ENCODE measurements around the gene PEMT. TPM values are rescaled to one million over a fixed set of nuclear protein-coding genes. Genes with fewer than 3 reads are reported as not detected.

The PEMT gene
- total RNA-seq, 1 donor from 2014 or later = 18.2 TPM

GRCh38 chr17:17560975-17561374 lies 30.5 kb downstream of the PEMT start:
- ATAC-seq (no peak), DNase-seq (ENCODE audit: missing footprints) (no peak)
- intact Hi-C loops (cut with DNase I) = no loop called here

- DNase-seq (ENCODE audit: missing footprints) (no peak), ATAC-seq (no peak)
- intact Hi-C loops (cut with DNase I) = no loop called here
Observed at GRCh38 chr17:17560167-17560566, 31.3 kb downstream of the PEMT start.

- DNase-seq (ENCODE audit: missing footprints) (no peak), ATAC-seq (no peak)
- intact Hi-C loops (cut with DNase I) = no loop called here
Observed at GRCh38 chr17:17559164-17559563, 32.3 kb downstream of the PEMT start.

- DNase-seq (ENCODE audit: missing footprints) (no peak), ATAC-seq (no peak)
- intact Hi-C loops (cut with DNase I) = no loop called here
Observed at GRCh38 chr17:17558431-17558830, 33.1 kb downstream of the PEMT start.

- ATAC-seq = peak; percentile 70
- no peak for DNase-seq (ENCODE audit: missing footprints)
- intact Hi-C loops (cut with DNase I) = no loop called here
Observed at GRCh38 chr17:17557796-17558195, 33.7 kb downstream of the PEMT start.

GRCh38 chr17:17556671-17557070 lies 34.8 kb downstream of the PEMT start:
- DNase-seq (ENCODE audit: missing footprints) (no peak), ATAC-seq (no peak)
- intact Hi-C loops (cut with DNase I) = no loop called here

GRCh38 chr17:17555906-17556305 lies 35.6 kb downstream of the PEMT start:
- ATAC-seq (no peak), DNase-seq (ENCODE audit: missing footprints) (no peak)
- intact Hi-C loops (cut with DNase I) = no loop called here

- ATAC-seq (no peak), DNase-seq (ENCODE audit: missing footprints) (no peak)
- intact Hi-C loops (cut with DNase I) = no loop called here
Observed at GRCh38 chr17:17555151-17555550, 36.4 kb downstream of the PEMT start.

- ATAC-seq (no peak), DNase-seq (ENCODE audit: missing footprints) (no peak)
- intact Hi-C loops (cut with DNase I) = loop anchor here (5.0 kb wide), 1 partner anchor 57 kb away; the partner anchor contains the start of gene RASD1
Observed at GRCh38 chr17:17554266-17554665, 37.2 kb downstream of the PEMT start.

GRCh38 chr17:17553217-17554195 lies 38.0 kb downstream of the PEMT start:
- DNase-seq (ENCODE audit: missing footprints) (no peak), ATAC-seq (no peak)
- intact Hi-C loops (cut with DNase I) = loop anchor here (5.0 kb wide), 1 partner anchor 56 kb away; the partner anchor contains the start of gene RASD1

GRCh38 chr17:17552351-17553216 lies 38.9 kb downstream of the PEMT start:
- DNase-seq (ENCODE audit: missing footprints) (no peak), ATAC-seq (peak; percentile 37)
- intact Hi-C loops (cut with DNase I) = loop anchor here (5.0 kb wide), 1 partner anchor 55 kb away; the partner anchor contains the start of gene RASD1

- ATAC-seq = peak; percentile 78
- intact Hi-C loops (cut with DNase I) = loop anchor here (1.0 to 5.0 kb wide), 3 partner anchors 15 to 54 kb away; partner anchors contain the start of gene RASD1
- peak; percentile 84 for DNase-seq (ENCODE audit: missing footprints)
Observed at GRCh38 chr17:17551361-17551760, 40.1 kb downstream of the PEMT start.

- intact Hi-C loops (cut with DNase I) = loop anchor here (5.0 kb wide), 1 partner anchor 53 kb away; the partner anchor contains the start of gene RASD1
- peak; percentile 56 for ATAC-seq
- no peak for DNase-seq (ENCODE audit: missing footprints)
Observed at GRCh38 chr17:17549732-17550366, 41.7 kb downstream of the PEMT start.

GRCh38 chr17:17548044-17548443 lies 43.5 kb downstream of the PEMT start:
- intact Hi-C loops (cut with DNase I) = no loop called here
- DNase-seq (ENCODE audit: missing footprints) (no peak), ATAC-seq (no peak)

- DNase-seq (ENCODE audit: missing footprints) = no peak
- ATAC-seq = peak; percentile 51
Observed at GRCh38 chr17:17547210-17547764, 44.2 kb downstream of the PEMT start.

GRCh38 chr17:17546399-17547185 lies 44.9 kb downstream of the PEMT start:
- DNase-seq (ENCODE audit: missing footprints) = peak; percentile 40
- no peak for ATAC-seq
- intact Hi-C loops (cut with DNase I) = loop anchor here (1.0 kb wide), 1 partner anchor 10 kb away; no protein-coding TSS in a partner anchor

More at GRCh38 chr17:17547210-17547764, 44.2 kb downstream of the PEMT start:
- intact Hi-C loops (cut with DNase I) = no loop called here

GRCh38 chr17:17545984-17546383 lies 45.5 kb downstream of the PEMT start:
- intact Hi-C loops (cut with DNase I) = loop anchor here (1.0 kb wide), 1 partner anchor 10 kb away; no protein-coding TSS in a partner anchor
- DNase-seq (ENCODE audit: missing footprints) = no peak

More at GRCh38 chr17:17545984-17546383, 45.5 kb downstream of the PEMT start:
- no peak for ATAC-seq
